ENCODE data around the gene PLP2.

The PLP2 gene

GRCh38 chrX:49184294-49185281 lies 12.9 kb downstream of the PLP2 start:
- POLR2A ChIA-PET, result interaction anchor here (1.0 to 1.7 kb wide), 4 partner anchors 12 to 84 kb away, joined by 3 to 11 read pairs (median 4); no protein-coding TSS in a partner anchor
- TF ChIP-seq L3MBTL2 (conservative IDR thresholded peaks at IDR 0.05), result no peak
- no peak for TF ChIP-seq PKNOX1 (IDR thresholded peaks at IDR 0.05)
- TF ChIP-seq LEF1 (IDR thresholded peaks at IDR 0.05; ENCODE audit: borderline replicate concordance), result no peak
- TF ChIP-seq ARNT (IDR thresholded peaks at IDR 0.05), result no peak
- no peak for TF ChIP-seq ELF4 (IDR thresholded peaks at IDR 0.05)
- TF ChIP-seq FOXK2 (IDR thresholded peaks at IDR 0.05), result no peak
- TF ChIP-seq SUZ12 (IDR thresholded peaks at IDR 0.05), result no peak
- TF ChIP-seq FOXA1 (IDR thresholded peaks at IDR 0.05), result no peak
- TF ChIP-seq ZNF384 (IDR thresholded peaks at IDR 0.05), result no peak
- no peak for TF ChIP-seq NFRKB (IDR thresholded peaks at IDR 0.05)
- no peak for TF ChIP-seq BHLHE40 (IDR thresholded peaks at IDR 0.05; ENCODE audit: borderline replicate concordance)
- no peak for TF ChIP-seq HDGF (IDR thresholded peaks at IDR 0.05; ENCODE audit: borderline replicate concordance)
- no peak for TF ChIP-seq FOXM1 (IDR thresholded peaks at IDR 0.05; ENCODE audit: borderline replicate concordance)
- TF ChIP-seq CTBP1 (IDR thresholded peaks at IDR 0.05; ENCODE audit: borderline replicate concordance), result no peak
- no peak for TF ChIP-seq SP1 (IDR thresholded peaks at IDR 0.05)
- TF ChIP-seq TARDBP (IDR thresholded peaks at IDR 0.05), result no peak
- CTCF ChIA-PET, result interaction anchor here (1.0 kb wide), 1 partner anchor 8 kb away, joined by 3 read pairs; no protein-coding TSS in a partner anchor
- peak; percentile 81 for DNase-seq (ENCODE audit: extremely low spot score)

GRCh38 chrX:49186125-49187027 lies 14.7 kb downstream of the PLP2 start, which contains the start of gene PRICKLE3:
Gene PRICKLE3, minus strand, starts transcription at chrX:49186373. Its CDS starts 76 bp downstream, at chrX:49186297.
- no peak for TF ChIP-seq FOXK2 (IDR thresholded peaks at IDR 0.05)
- peak; percentile 78 for TF ChIP-seq L3MBTL2 (conservative IDR thresholded peaks at IDR 0.05)
- DNase-seq (ENCODE audit: extremely low spot score), result peak; percentile 55
- CTCF ChIA-PET, result no interaction called here
- POLR2A ChIA-PET, result interaction anchor here (0.5 to 1.2 kb wide), 3 partner anchors 21 to 42 kb away, joined by 3 to 4 read pairs (median 3); no protein-coding TSS in a partner anchor

GRCh38 chrX:49187028-49187394 lies 15.3 kb downstream of the PLP2 start:
- ChIA-PET POLR2A (interaction anchor here (0.5 to 1.2 kb wide), 3 partner anchors 22 to 41 kb away, joined by 3 to 4 read pairs (median 3); no protein-coding TSS in a partner anchor), CTCF (no interaction called here)
- no peak for TF ChIP-seq CTBP1 (IDR thresholded peaks at IDR 0.05; ENCODE audit: borderline replicate concordance)
- no peak for TF ChIP-seq BHLHE40 (IDR thresholded peaks at IDR 0.05; ENCODE audit: borderline replicate concordance)
- TF ChIP-seq ZNF384 (IDR thresholded peaks at IDR 0.05), result no peak
- no peak for TF ChIP-seq PKNOX1 (IDR thresholded peaks at IDR 0.05)
- DNase-seq (ENCODE audit: extremely low spot score), result no peak

- TF ChIP-seq PKNOX1 (IDR thresholded peaks at IDR 0.05) (peak; percentile 26; the same call in 1 of the 2 replicates), L3MBTL2 (conservative IDR thresholded peaks at IDR 0.05) (no peak)
- ChIA-PET POLR2A (interaction anchor here (0.7 to 1.2 kb wide), 3 partner anchors 33 to 82 kb away, joined by 3 to 4 read pairs (median 3); no protein-coding TSS in a partner anchor), CTCF (no interaction called here)
Observed at GRCh38 chrX:49187526-49187925, 15.8 kb downstream of the PLP2 start.

GRCh38 chrX:49188468-49189076 lies 16.9 kb downstream of the PLP2 start:
- DNase-seq (ENCODE audit: extremely low spot score), result no peak
- POLR2A ChIA-PET, result interaction anchor here (1.0 kb wide), 1 partner anchor 81 kb away, joined by 3 read pairs; no protein-coding TSS in a partner anchor
- TF ChIP-seq TARDBP (IDR thresholded peaks at IDR 0.05) (no peak), FOXM1 (IDR thresholded peaks at IDR 0.05; ENCODE audit: borderline replicate concordance) (no peak)
- CTCF ChIA-PET, result no interaction called here

More at GRCh38 chrX:49187526-49187925, 15.8 kb downstream of the PLP2 start:
- DNase-seq (ENCODE audit: extremely low spot score), result no peak

GRCh38 chrX:49189606-49190005 lies 17.9 kb downstream of the PLP2 start:
- TF ChIP-seq ARNT (IDR thresholded peaks at IDR 0.05) (no peak), L3MBTL2 (conservative IDR thresholded peaks at IDR 0.05) (no peak), FOXM1 (IDR thresholded peaks at IDR 0.05; ENCODE audit: borderline replicate concordance) (no peak), SUZ12 (IDR thresholded peaks at IDR 0.05) (no peak), LEF1 (IDR thresholded peaks at IDR 0.05; ENCODE audit: borderline replicate concordance) (no peak), SP1 (IDR thresholded peaks at IDR 0.05) (no peak), FOXK2 (IDR thresholded peaks at IDR 0.05) (no peak), FOXA1 (IDR thresholded peaks at IDR 0.05) (no peak), TARDBP (IDR thresholded peaks at IDR 0.05) (no peak), ELF4 (IDR thresholded peaks at IDR 0.05) (no peak)
- ChIA-PET CTCF (no interaction called here), POLR2A (interaction anchor here (1.0 kb wide), 1 partner anchor 34 kb away, joined by 3 read pairs; no protein-coding TSS in a partner anchor)
- DNase-seq (ENCODE audit: extremely low spot score), result no peak
